ENCODE data around the gene MAN2B2.

The MAN2B2 gene

DNA sequence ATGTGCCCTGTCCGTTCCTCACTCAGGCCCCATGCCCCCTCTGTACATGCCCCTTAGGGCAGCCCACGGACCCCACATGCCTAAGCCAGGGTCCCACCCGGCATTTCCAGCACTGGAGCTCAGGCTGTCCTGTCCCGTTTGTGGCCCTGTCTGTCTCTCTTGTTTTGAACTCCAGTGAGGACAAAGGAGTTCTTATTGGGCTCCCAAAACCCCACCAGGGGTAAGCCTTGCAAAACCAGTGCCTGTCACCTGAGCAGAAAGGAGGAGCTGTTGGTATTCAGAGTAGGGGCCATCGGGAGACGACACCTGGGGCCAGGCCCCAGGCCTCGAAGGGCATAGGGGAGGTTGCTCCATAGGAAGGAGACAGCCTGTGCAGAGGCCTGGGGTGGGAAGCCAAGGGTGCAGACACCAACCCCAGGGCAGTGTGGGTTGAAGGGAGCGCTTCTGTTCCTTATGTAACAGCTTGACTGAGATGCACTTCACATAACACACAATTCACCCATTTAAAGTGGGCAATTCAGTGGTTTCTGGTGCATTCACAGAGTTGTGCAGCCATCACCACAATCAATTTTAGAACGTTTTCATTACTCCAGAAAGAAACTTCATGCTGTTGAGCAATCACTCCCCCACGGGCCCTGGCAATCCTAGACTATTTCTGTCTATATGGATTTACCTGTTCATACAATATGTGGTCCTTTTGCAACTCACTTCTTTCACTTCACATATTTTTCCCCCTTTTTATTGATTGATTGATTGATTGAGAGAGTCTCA, 31.7 kb downstream of the MAN2B2 start:
- no peak for TF ChIP-seq CTCF (IDR thresholded peaks at IDR 0.05)

GRCh38 chr4:6607368-6608055, 32.5 kb downstream of the MAN2B2 start:
- no peak for TF ChIP-seq CTCF (IDR thresholded peaks at IDR 0.05)

DNA sequence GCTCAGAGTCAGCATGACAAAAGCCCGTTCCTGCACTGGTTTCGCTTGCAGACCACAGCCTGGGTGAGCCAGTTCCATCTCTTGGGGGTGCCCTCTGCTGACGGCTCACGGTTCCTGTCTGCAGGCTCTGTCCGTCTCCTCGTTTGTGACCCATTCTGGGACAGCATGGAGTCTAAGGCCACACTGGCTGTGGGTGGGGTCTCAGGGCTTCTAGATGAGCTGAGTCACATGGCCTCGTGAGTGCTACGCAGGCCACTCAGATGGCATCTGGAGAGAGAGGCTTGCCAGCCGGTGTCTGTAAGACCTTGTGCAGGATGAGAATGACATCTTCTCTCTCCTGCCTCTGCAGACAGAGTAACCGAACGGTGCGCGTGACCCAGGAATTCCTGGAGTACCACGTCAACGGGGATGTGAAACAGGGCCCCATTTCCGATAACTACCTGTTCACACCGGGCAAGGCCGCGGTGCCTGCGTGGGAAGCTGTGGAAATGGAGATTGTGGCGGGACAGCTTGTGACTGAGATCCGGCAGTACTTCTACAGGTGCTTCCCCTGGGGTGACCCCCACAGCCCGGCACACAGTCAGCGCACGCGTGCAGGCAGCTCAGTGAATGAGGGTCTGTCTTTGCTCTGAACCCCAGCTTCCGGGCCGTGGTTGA, 33.9 kb downstream of the MAN2B2 start:
- TF ChIP-seq CTCF (IDR thresholded peaks at IDR 0.05) = no peak

DNA sequence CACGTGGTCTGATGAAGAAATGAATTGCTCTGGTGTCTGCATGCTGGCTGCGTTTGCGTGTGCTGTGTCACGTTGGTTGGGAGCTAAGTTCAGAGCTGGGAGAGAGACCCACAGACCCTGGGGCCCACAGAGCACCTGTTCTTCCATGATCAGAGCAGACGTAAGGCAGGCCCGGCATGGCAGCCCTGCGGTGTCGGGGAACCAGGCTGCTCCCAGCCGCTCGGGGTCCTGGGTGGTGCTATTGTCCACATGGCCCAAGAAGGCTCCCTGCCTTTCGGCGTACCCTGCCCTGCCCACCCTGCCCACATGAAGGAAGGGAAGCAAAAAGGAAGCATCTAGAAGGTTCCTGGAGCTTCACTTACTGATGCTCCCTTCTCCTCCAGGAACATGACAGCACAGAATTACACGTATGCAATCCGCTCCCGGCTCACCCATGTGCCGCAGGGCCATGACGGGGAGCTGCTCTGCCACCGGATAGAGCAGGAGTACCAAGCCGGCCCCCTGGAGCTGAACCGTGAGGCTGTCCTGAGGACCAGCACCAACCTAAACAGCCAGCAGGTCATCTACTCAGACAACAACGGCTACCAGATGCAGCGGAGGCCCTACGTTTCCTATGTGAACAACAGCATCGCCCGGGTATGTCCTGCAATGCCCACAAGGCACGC, 34.6 kb downstream of the MAN2B2 start:
- TF ChIP-seq CTCF (IDR thresholded peaks at IDR 0.05) = no peak

- TF ChIP-seq CTCF (IDR thresholded peaks at IDR 0.05) = no peak
Observed at GRCh38 chr4:6610856-6611430, 36.0 kb downstream of the MAN2B2 start.

DNA sequence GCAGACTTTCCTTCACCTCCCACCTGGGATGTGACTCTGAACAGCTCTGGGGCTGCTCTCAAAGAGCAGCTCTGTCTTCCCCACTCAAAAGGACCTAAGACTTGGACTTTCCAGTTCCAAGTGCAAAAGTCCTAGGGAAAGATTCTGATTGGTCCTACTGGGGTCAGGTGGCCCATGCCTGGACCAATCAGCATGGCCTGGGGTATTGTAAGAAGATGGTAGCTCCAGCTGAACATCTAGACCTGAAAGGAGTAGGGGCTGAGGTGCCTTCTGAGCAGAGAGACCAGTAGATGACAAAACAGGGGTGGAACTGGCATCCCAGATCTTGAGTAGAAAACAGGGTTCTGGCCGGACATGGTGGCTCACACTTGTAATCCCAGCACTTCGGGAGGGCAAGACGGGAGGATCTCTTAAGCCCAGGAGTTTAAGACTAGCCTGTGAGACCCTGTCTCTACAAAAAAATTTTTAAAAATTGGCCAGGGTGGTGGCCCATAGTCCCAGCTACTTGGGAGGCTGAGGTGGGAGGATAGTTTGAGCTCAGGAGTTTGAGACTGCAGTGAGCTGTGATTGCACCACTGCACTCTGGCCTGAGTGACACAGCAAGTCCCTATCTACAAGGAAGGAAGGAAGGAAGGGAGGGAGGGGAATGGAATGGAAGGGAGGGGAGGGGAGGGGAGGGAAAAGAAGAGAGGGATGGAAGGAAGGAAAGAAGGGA, 38.1 kb downstream of the MAN2B2 start:
- no peak for TF ChIP-seq CTCF (IDR thresholded peaks at IDR 0.05)
